ENCODE results near the gene PRR23C.

GRCh38 chr3:139020036-139020867, 24.4 kb downstream of the PRR23C start:
- TF ChIP-seq CTCF (IDR thresholded peaks at IDR 0.05 in 8 of 11, conservative IDR thresholded peaks at IDR 0.05 in 3 of 11): no peak
- no peak for TF ChIP-seq POLR2AphosphoS5 (IDR thresholded peaks at IDR 0.05)
